NB4 (cell line): Measurements from ENCODE around the gene ILF2.

ENCODE experiments used
- DNase-seq: peaks from one replicate; pipeline ENCODE4 v3.0.0; 2010; ENCODE audit warnings: low read depth
- H3K4me3 ChIP-seq: one replicate; pipeline ENCODE4 v1.5.1; 2011; ENCODE audit warnings: mild to moderate bottlenecking, low read depth, low read length, moderate library complexity
- CTCF ChIP-seq: IDR thresholded peaks from one replicate; pipeline ENCODE4 v1.5.1; 2012; ENCODE audit warnings: low read depth, low read length
- MAX ChIP-seq: IDR thresholded peaks from 2 replicates; pipeline ENCODE4 v1.6.1; 2011; ENCODE audit warnings: low read depth, low read length
- MYC ChIP-seq: IDR thresholded peaks from 2 replicates; pipeline ENCODE4 v1.6.1; 2011; ENCODE audit warnings: low read depth, low read length
- POLR2A ChIP-seq: IDR thresholded peaks from 2 replicates; pipeline ENCODE4 v1.6.1; 2011; ENCODE audit warnings: mild to moderate bottlenecking; ENCODE audit not compliant: insufficient read length; ENCODE audit errors: extremely low read depth

ILF2 gene

GRCh38 chr1:153659175-153659534 lies 11.6 kb downstream of the ILF2 start:
- peak overlapping the region; percentile 92 for H3K4me3 ChIP-seq
- no peak for TF ChIP-seq MYC
- TF ChIP-seq MAX: no peak
- no peak for TF ChIP-seq CTCF
- no peak for TF ChIP-seq POLR2A
- no peak for DNase-seq

GRCh38 chr1:153658400-153659174 lies 12.2 kb downstream of the ILF2 start, which contains the start of gene SNAPIN:
TSS of gene SNAPIN (plus strand) at chr1:153658703. CDS start at chr1:153658744, 41 bp downstream.
- TF ChIP-seq POLR2A (peak; percentile 64), MYC (no peak), MAX (peak; percentile 42; the same call in 1 of the 2 replicates), CTCF (no peak)
- DNase-seq: peak; percentile 92
- peak within 1 kb of the TSS; percentile 92 for H3K4me3 ChIP-seq

- no peak for DNase-seq
- no peak for TF ChIP-seq MAX
- no peak for TF ChIP-seq POLR2A
- TF ChIP-seq MYC: no peak
- no peak for TF ChIP-seq CTCF
- H3K4me3 ChIP-seq: no peak overlapping the region
Observed at GRCh38 chr1:153655333-153655732, 15.5 kb downstream of the ILF2 start.

- DNase-seq: no peak
- no peak overlapping the region for H3K4me3 ChIP-seq
- TF ChIP-seq POLR2A: no peak
- no peak for TF ChIP-seq CTCF
- no peak for TF ChIP-seq MAX
- no peak for TF ChIP-seq MYC
Observed at GRCh38 chr1:153652805-153653500, 17.8 kb downstream of the ILF2 start.

- TF ChIP-seq MYC (no peak), CTCF (no peak), MAX (no peak), POLR2A (no peak)
- no peak for DNase-seq
- H3K4me3 ChIP-seq: no peak overlapping the region
Observed at GRCh38 chr1:153651771-153652170, 19.0 kb downstream of the ILF2 start.
